ENCODE data around the gene EID3.

GRCh38 chr12:104340925-104341611 lies 37.5 kb downstream of the EID3 start:
- TF ChIP-seq REST (IDR thresholded peaks at IDR 0.05; ENCODE audit: low read depth) (no peak), CREB1 (IDR thresholded peaks at IDR 0.05; ENCODE audit: low read depth) (no peak), EP300 (IDR thresholded peaks at IDR 0.05; ENCODE audit: borderline replicate concordance) (no peak), TEAD4 (IDR thresholded peaks at IDR 0.05) (no peak), MAX (IDR thresholded peaks at IDR 0.05) (no peak), ZBTB7A (IDR thresholded peaks at IDR 0.05; ENCODE audit: low read depth) (no peak), YY1 (IDR thresholded peaks at IDR 0.05; ENCODE audit: low read depth) (no peak), RAD21 (IDR thresholded peaks at IDR 0.05; ENCODE audit: low read depth) (no peak), USF1 (IDR thresholded peaks at IDR 0.05) (no peak), TAF1 (IDR thresholded peaks at IDR 0.05; ENCODE audit: low read depth) (no peak), FOXM1 (IDR thresholded peaks at IDR 0.05; ENCODE audit: borderline replicate concordance, low read depth) (no peak), CEBPB (IDR thresholded peaks at IDR 0.05) (no peak), TCF12 (IDR thresholded peaks at IDR 0.05; ENCODE audit: low read depth) (no peak)

Data from Ishikawa (cell line).